ENCODE measurements around the gene SLC46A3.

GRCh38 chr13:28705461-28706083 lies 13.2 kb downstream of the SLC46A3 start:
- TF ChIP-seq CTCF (IDR thresholded peaks at IDR 0.05; ENCODE audit: insufficient read depth, low read depth, low read length) (no peak), EZH2 (IDR thresholded peaks at IDR 0.05; ENCODE audit: insufficient read depth, low read length) (no peak)
